Femur (tissue), 1 donor: Measurements from ENCODE around the gene DLG2.

Experiments used
- DNase-seq: peaks from one replicate; pipeline ENCODE4 v3.0.0-alpha.2; 2017

Gene DLG2

DNA sequence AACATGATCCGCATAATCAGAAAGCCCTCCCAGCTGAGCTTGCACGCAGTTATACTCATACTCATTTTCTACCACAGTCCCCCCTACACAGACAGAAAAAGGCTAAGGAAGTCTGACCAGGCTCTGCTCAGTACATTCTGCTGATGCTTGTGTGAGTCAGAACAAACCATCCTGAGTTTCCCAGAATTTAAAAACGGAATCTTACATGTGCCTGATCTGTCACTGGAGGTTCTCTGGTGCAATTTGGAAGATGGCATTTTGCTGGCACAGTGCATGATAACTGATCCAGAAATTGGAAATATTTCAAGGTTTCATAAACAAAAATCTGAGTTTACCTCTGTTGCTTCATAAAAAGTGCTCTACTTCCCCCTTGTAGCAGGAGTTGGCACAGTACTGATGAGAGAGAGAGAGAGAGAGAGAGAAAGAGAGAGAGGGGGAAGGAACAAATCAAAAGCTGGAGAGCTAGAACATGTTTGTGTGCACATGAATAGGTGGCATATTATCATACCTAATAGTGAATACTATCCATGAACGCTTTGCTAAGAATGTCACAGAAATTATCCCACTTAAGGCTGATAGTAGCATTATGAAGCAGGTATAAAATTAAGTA is 1085.3 kb downstream of the DLG2 start:
- DNase-seq: no peak

DNA sequence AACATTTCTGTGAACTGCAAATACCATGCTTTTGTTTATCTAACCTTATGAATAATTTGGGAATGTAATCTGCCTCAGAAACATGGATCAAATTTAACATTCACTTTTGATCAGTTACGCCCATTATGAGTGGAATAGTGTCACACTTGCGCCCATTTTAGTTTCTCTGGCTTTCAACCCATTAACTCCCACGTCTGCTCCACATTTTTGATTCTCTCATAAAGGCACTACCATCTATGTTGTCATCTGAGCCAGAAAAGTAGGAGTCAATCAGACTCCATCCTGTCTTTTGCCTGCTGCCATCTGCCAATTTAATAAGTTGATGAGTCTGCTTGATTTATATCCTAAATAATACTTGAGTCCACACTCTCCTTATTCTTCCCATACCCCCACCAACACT is 1090.7 kb downstream of the DLG2 start:
- DNase-seq: no peak

DNA sequence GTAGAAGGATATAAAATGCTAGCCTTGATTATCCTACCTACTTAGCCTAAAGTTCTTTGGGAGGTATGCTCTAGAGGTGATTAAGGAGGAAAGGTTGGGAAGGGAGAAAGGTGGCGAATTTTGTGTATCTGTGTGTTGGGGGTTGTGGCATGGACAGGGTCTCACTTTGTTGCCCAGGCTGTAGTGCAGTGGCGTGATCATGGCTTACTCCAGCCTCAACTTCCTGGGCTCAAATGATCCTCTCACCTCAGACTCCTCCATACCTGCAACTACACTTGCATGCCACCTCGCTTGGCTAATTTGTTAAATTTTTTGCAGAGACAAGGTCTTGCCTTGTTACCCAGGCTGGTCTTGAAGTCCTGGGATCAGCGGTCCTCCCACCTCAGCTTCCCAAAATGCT is 1094.8 kb downstream of the DLG2 start:
- no peak for DNase-seq

DNA sequence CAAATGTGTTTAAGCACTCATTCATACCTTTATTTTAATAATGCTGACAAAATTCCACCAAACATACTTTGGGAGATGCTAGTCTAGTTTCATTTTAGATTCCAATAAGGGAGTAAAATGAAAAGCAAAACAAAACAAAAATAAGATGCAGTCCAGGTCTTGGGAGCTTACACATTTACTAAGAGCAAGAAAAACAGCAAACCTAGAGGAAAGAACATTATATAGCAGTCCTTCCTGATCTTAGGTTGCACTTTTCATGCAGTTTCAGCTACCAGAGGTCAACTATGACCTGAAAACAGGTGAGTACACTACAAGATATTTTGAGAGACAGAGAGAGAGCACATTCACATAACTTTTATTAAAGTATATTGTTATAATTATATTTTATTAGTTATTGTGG is 1100.9 kb downstream of the DLG2 start:
- DNase-seq: no peak

DNA sequence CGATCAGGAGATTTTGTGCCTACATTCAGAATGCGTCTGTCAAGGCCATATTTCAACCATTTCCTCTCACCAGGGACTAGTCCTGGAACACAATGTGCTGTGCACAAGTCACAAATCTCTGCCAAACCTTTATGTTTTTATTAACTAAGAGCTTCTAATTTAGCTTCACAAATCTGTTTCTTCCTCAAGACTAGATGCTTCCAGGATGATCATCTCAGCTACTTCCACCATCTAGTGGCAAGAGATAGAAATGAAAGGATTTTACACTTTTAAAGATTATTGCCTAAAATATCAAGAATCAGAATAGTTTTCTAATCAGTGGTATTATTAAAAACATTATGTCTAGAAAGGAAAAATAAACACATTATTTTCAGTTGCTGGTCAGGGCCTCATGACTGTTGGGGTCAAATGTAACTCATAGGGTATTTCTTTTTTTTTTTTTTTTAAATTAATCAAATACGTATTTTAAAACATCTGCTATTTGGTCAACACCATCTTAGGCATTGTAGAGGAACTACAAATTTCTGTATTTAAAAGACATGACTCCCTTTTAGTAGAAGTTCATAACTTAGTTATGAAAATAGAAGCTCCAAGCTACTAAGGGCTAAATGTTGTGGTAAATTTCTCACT is 1102.6 kb downstream of the DLG2 start:
- DNase-seq: no peak

DNA sequence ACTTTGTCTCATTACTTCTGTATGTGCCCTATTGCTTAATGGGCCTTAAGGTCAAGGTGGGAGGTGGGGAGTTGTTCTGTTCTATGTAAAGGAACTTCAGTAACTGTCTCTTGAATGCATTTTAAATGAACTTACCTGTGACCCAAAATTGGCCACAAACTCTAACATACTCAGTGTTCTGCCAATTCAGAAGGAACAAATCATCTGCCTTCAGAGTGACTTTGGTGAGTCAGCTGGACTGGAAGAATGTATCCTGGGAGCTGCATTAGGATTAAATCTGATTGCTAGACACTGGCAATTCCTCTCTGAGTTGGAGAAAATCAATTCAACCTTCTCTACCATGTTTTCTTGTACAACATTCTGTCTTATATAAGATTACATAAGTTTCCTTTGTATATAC is 1104.8 kb downstream of the DLG2 start:
- DNase-seq: no peak

DNA sequence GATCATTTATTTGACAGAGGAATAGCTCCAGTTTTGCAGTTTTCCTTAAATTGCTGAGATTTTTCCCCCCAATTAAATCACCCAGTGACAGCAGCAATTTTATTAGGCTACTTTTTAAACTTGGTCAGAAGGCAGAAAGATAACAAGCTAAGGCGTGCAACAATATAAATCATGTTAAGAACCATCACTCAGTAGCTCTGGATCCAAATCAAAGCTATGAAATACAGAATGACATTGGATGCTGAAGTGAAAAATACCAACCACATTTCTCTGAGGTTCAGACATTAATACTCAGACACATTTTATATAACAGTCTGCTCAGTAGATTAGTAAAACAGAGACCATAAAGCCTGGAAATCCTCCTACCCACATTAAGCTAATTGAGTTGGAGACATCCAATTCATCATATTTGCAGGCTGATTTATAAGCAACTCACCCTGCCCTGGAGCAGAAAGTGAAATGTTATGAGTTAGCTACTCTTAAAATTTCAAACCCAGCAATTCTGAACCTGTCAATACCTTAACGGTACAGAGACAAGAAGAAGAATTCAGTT is 1108.4 kb downstream of the DLG2 start:
- DNase-seq: no peak

DNA sequence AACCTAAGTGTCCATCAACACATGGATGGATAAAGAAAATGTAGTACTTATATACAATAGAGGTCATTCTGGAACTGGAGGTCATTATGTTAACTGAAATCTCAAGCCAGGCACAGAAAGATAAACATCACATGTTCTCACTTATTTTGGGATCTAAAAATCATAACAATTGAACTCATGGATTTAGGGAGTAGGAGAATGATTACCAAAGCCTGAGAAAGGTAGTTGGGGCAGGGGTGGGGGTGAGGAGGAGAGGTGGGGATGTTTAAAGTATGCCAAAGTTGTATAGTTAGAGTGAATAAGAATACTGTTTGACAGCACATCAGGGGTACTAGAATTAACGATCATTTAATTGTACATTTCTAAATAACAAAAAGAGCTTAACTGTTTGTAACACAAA is 1112.7 kb downstream of the DLG2 start:
- DNase-seq: no peak

DNA sequence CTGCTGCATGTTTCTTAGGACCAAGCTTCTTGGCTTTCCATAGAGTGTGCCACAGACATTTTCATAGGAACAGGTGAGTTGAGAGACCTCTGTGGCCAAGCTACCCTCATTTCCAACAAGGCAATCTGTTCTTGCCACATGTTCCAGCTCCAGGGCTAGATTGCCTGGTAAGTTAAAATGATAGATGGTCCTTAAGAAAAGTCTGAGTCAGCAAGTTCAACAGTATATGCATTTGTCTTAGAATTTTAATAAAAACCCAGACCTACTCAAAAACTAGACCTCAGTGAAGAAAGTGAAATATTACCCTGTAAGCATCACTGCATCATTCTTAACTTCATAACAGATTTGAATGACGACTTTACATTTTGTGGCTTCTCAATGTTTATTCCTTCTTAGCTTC is 1123.6 kb downstream of the DLG2 start:
- DNase-seq: no peak

DNA sequence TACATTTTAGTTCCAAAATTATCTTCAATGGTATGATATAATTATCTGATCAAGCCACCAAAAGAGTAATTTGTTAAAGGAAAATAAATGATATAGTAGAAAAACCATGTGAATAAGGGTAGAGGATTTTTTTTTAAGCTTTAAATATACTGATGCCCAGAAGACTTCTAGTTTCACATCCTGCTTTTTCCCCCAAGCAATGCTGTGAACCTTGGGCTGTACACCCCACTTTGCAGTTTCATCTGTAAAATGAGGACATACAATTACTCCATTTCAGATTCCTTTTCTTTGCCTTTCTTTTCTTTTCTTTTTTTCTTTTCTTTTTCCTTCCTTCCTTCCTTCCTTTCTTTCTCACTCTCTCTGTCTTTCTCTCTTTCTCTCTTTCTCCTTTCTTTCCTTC is 1125.4 kb downstream of the DLG2 start:
- no peak for DNase-seq

DNA sequence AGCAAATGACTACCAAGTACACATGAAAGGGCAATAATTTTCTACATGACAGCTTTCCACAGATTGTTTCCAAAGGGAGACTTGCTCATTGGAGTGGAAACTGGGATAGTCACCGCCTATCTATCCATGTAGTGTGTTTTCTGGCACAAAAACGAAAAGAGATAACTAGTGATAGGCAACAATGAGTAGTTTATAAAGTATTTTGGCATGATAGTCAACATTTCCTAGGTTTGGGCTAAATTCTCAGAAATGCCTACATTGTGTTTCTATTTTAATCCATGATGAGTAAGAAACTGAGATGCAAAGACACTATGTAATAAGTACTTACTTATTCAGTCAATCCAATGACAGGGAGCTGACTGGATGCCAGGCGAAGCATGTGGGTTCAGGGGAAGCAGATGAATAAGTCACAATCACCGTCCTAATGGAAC is 1129.1 kb downstream of the DLG2 start:
- DNase-seq: peak; percentile 26

DNA sequence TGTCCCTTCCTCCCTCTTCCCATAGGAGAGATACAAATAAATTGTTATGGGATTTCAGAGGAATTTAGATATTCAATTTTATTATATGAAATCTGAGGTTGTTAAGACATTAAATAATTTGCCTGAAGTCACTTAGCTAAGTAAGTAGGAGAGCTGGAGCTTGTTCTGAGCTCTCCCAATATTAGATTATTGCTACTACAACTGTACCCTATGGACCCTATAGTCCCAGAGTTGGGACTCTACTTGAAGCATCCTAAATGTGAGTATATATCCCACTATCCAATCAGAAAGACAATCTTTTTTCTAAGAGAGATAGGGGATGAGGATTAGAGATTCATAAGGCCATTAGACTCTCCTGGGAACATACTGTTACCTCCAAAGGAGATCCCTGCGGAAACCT is 1130.0 kb downstream of the DLG2 start:
- no peak for DNase-seq

DNA sequence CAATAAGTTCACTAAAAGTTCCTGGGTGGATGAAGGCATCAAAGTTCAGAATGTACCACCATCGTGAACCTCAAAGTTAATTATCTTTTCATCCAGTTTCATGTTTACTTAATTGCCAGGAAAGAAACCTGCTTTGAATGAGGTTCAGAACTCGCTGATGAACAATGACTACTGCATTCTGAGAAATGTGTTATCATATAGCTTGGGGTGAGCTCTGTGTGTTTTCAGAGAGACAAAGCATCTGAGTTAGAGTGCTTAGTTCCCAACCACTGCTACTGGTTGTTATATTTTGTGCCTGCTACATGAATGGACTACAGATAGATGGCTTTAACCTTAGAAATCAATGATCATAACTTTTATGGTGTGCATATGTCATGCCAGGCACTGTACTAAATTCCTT is 1131.0 kb downstream of the DLG2 start:
- no peak for DNase-seq

DNA sequence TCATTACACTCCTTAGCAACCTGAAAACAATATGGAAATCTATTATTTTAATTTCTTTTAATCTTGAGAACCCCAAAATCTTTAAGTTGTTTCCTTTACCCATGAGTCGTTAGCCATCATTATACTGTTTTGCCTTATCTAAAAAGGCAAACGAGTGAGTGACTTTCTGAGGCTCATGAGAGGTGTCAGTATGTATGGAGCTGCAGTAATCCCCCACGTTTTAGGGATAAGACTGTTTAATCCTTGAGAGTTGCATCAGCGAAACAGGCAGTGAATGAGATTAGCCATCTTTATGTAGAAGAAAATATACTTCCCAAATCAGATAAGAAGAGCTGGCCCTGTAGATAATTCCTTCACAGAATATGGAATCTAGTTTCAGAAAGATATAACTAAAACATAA is 1147.0 kb downstream of the DLG2 start:
- no peak for DNase-seq

DNA sequence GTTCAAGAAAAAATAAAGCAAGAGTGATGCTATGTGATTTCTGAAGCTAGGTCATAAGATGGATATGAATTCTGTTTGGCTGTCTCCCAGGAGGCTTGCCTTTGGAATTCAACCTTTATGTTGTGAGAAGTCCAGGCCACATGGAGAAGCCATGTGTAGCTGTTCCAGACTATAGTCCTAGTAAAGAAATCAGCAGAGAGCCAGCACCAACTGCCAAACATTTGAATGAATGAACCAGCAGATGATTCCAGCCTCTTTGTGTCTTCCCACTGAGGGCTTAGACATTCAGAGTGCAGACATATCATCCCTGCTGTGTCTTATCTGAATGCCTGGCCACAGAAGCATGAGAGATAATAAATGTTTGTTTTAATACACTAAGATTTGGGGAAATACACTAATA is 1150.6 kb downstream of the DLG2 start:
- DNase-seq: peak; percentile 24

DNA sequence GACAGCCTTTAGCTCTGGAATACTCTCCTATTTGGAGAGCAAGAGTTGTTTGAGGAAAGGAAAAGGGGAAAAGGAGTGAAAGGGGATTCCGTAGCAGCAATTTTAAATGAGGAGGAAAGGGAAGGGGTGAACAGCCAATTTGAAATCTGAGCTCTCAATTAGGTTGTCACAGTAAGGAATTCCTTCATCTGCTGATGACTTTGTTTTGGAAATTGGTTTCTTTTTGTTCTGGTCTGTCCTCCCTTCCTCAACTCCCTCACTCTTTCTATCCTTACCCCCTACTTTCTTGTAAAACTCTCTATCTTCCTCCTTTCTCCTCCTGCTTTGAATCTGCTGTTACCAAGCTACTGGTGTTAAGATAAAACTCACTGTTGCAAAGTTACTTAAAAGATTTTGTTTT is 1155.6 kb downstream of the DLG2 start:
- DNase-seq: no peak

DNA sequence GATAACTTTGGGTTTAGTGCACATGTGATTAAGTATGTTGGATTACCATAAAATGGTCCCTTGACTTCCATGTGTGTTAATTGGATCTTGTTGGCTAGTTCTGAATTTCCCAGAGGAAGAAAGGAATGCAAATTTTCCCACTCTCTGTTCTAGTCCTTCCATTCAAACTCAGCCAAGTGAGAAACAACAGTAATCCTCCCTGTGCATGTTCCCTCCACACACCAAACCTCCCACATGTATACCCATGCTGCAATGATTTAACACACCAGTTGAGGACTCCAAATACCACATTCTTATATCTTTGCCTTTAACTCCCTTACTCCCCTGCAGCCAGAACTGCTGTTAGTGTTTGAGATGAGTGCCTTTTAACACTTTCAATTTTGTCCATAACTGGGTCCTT is 1158.9 kb downstream of the DLG2 start:
- DNase-seq: no peak

DNA sequence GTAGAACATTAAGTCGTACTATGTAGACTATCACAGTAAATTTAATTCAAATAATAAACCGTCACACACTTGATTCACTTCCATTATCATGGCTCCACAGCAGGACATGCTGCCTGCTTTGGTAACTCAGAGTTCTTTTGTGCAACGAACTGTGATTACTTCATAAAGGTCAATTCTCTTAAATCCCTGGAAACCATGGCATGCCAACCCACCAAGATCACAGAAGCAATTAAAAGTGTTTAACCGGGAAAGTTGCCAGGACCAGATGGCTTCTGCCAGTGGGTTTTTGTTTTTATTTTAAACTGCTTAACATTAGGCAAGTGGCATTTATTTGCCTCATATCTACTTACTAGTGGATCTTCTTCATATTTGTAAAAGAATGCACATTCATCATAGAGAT is 1162.1 kb downstream of the DLG2 start:
- DNase-seq: peak; percentile 24

DNA sequence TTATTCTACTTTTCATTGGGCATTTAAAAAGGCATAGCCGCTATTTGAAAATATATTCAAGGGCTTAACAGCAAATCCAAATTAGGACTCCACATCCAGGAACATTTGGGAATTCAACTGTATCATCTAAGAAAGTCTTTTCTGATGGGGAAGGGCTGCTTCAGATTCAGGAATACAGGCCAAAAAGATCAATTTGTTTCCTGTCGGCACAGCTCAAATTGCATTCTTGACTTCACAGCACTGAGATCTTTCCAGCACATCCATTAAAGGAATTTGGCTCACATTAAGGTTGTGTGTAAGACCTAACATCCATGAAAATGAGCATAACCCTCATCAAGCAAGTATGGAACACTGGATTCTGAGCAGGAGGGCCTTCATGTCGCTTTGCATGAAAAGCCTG is 1171.5 kb downstream of the DLG2 start:
- no peak for DNase-seq

DNA sequence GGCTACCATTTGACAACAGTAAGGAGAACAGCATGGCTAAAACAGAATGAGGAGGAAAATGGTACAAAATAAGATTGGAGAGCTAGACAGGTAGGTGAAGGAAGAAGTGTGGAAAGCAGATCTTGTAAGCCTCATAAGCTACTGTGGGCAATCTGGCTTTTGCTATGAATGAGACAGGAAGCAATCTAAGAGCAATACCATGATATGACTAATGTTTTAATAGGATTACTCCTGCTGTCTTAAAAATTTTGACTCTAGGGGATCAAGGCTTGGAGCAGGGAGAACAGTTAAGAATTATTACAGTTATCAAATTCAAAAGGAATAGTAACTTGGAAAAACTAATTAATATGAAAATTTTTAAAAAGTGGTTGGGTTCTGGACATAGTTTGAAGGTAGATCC is 1174.9 kb downstream of the DLG2 start:
- DNase-seq: no peak

DNA sequence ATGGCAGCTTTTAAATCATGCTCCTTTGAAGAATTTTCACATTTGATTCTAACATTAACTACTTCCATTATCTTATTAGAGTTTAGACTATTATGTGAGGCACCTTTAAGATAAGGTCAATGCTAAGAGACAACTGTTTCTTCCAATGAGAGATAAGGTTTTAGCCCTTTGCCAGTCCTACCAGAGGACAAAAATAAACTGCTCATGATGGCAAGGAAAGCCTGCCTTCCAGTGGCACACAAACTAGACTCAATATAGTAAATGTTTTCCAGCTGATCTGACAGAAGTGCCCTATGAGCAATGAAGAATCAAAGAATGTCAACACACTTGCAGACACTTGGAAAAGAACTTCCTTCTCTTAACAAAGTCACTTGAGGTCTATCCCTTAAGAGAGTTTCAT is 1188.6 kb downstream of the DLG2 start:
- DNase-seq: no peak

DNA sequence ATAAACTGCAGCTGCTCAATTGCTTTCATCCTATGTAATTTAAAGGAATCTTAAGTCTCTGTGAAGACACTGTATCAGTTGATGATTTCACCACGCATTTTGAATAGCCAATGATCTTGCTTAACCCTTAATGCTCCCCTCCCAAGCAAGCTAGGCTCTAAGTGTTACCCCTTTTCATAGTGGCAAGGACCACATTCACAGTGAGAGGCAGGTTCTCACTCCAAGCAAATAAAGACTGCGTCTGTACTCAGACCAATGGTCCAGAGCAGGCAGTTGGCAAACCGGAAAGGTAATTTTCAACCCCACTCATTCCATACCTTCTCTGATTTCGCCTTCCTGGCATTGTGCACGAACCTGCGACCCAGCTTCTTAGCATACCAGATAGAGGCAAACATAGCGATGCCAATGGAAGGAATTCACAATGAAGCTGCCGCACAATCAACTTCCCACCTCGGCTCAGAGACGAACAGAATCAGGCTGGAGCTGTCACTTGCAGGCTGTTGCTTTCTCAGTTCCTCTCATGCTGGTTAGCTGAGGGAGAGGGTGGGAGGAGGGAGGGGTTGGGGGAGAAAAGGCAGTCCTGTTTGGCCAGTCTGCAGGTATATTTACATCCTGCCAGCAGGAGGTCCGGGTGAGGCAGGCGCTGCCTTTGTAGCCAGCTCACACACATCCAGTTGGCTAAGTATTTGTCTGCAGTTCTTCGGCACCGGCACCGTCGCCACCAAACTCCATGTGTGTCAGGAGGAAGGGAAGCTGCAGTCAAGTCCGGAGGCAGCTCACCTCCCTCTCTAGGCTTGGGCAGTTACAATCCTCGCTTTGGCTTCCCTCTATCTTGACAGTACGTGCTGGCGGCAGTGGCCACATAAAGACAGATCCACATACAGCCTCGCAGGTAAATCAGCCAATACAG is 1189.8 kb downstream of the DLG2 start:
- DNase-seq: no peak

DNA sequence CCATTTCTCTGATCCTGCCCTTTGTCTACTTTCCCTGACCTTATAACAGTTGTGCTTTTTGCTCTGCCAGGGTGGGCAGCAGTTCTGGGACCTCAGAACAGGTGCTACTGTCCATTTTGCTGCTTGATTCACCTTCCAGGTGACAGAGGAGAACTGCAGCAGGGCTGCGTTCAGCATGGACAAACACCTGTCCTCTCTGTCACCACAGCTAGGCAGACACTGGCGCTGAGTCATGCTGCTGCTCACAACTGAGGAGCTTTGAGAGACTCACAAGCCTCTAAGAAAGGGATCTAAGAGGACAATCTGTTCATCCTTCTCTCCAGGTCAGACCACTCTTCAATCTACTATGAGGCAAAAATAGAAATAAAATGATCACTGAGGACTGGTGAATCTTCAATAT is 1196.5 kb downstream of the DLG2 start:
- DNase-seq: no peak

DNA sequence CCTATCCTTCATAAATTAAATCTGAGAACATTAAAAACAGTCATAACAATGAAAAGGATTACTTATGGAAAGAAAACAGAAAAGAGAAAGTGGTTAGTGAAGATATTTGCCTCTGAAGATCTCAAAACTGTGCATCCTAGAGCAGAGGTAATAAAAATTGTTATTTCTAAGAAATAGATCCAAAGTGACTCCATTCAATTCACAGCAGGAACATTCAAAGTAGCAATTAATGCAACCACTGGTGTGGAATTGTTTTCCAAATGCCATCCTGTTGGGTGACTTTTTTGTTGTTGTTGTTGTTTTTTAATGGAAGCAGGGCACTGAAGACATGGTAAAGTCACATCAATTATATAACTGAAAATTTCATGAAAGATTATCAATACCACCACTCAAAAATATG is 1201.5 kb downstream of the DLG2 start:
- no peak for DNase-seq
